ENCODE data around the gene PTPRG. TPM values are rescaled to one million over a fixed set of nuclear protein-coding genes. Genes with fewer than 3 reads are reported as not detected.

The PTPRG gene
- total RNA-seq, 1 experiment from 2014 or later: 32.1 TPM

- TF ChIP-seq POLR2AphosphoS5 (IDR thresholded peaks at IDR 0.05; ENCODE audit: low read depth, low read length) (no peak), ZNF274 (IDR thresholded peaks at IDR 0.05; ENCODE audit: low read depth, low read length) (no peak), FOSL1 (IDR thresholded peaks at IDR 0.05; ENCODE audit: low read depth) (no peak)
Measured at GRCh38 chr3:61824553-61825135, 263.3 kb downstream of the PTPRG start (continued).

GRCh38 chr3:61826161-61826560 lies 264.8 kb downstream of the PTPRG start:
- Histone ChIP-seq H4K20me1 (ENCODE audit: insufficient read depth) (no peaks in the 10 kb centered on the region), H2AFZ (ENCODE audit: low read depth, low read length, poor library complexity, severe bottlenecking) (no peak overlapping the region), H3K9ac (ENCODE audit: low read length) (no peak overlapping the region), H3K36me3 (ENCODE audit: control insufficient read depth in 1 of 2, insufficient read depth in 2 of 2, low read length in 2 of 2) (no peaks in the 10 kb centered on the region), H3K9me3 (ENCODE audit: control insufficient read depth in 1 of 2, insufficient read depth in 1 of 2, low read depth in 1 of 2, low read length in 2 of 2) (no peaks in the 10 kb centered on the region), H3K4me1 (ENCODE audit: control insufficient read depth in 1 of 2, insufficient read depth in 2 of 2, low read length in 2 of 2) (no peaks in the 10 kb centered on the region), H3K79me2 (ENCODE audit: insufficient read depth, low read length) (peaks cover 2% of the 10 kb centered on the region; the same call in 1 of the 2 replicates), H3K27ac (ENCODE audit: low read depth, low read length) (no peak overlapping the region), H3K27me3 (ENCODE audit: insufficient read depth, low read length) (no peaks in the 10 kb centered on the region), H3K9me2 (ENCODE audit: insufficient read depth) (no peaks in the 10 kb centered on the region), H3K4me2 (ENCODE audit: low read length) (no peak overlapping the region), H3K4me3 (replicated peaks in 1 of 2; ENCODE audit: low read depth in 1 of 2, low read length in 2 of 2) (no peak overlapping the region)
- ATAC-seq: no peak
- intact Hi-C loops (cut with micrococcal nuclease): no loop called here
- ChIA-PET POLR2A (no interaction called here), RAD21 (ENCODE audit: low non-redundant PET in 1 of 2, low total read pairs in 2 of 2, uncharacterized antibody in 2 of 2, unreplicated experiment in 2 of 2) (no interaction called here), CTCF (no interaction called here)
- no peak for TF ChIP-seq EZH2 (IDR thresholded peaks at IDR 0.05)
- TF ChIP-seq ZBTB33 (IDR thresholded peaks at IDR 0.05; ENCODE audit: extremely low read depth, insufficient replicate concordance, low read length): no peak
- TF ChIP-seq FOSL1 (IDR thresholded peaks at IDR 0.05; ENCODE audit: low read depth): no peak
- TF ChIP-seq SP1 (IDR thresholded peaks at IDR 0.05; ENCODE audit: low read depth): no peak
- no peak for TF ChIP-seq ELF1 (IDR thresholded peaks at IDR 0.05; ENCODE audit: borderline replicate concordance, low read depth)
- no peak for TF ChIP-seq POLR2A (IDR thresholded peaks at IDR 0.05; ENCODE audit: borderline replicate concordance, extremely low read depth, insufficient read depth, insufficient read length)
- TF ChIP-seq CBX3 (IDR thresholded peaks at IDR 0.05; ENCODE audit: low read depth): no peak
- no peak for TF ChIP-seq REST (IDR thresholded peaks at IDR 0.05; ENCODE audit: low read depth)
- no peak for TF ChIP-seq TCF7L2 (IDR thresholded peaks at IDR 0.05; ENCODE audit: borderline replicate concordance, extremely low read depth, insufficient read depth, insufficient read length)
- no peak for TF ChIP-seq EZH2phosphoT487 (IDR thresholded peaks at IDR 0.05; ENCODE audit: borderline replicate concordance)
- no peak for TF ChIP-seq POLR2AphosphoS5 (IDR thresholded peaks at IDR 0.05; ENCODE audit: low read depth, low read length)
- no peak for TF ChIP-seq MAX (IDR thresholded peaks at IDR 0.05)
- TF ChIP-seq CTCF (IDR thresholded peaks at IDR 0.05 in 2 of 3, conservative IDR thresholded peaks at IDR 0.05 in 1 of 3; ENCODE audit: borderline replicate concordance in 1 of 3, insufficient read depth in 1 of 3, low read depth in 2 of 3, low read length in 2 of 3): no peak
- no peak for TF ChIP-seq RAD21 (IDR thresholded peaks at IDR 0.05; ENCODE audit: low read depth)
- TF ChIP-seq EGR1 (IDR thresholded peaks at IDR 0.05; ENCODE audit: low read depth): no peak
- TF ChIP-seq ATF3 (IDR thresholded peaks at IDR 0.05): no peak
- no peak for DNase-seq (ENCODE audit: low read depth, low spot score)
- no TSS peak for BruUV-seq (replicated peaks)
